ENCODE data around the gene NDUFB5.

NDUFB5 gene

GRCh38 chr3:179604321-179605078, at the start of gene NDUFB5, which contains the start of gene MRPL47:
NDUFB5 (plus strand) TSS chr3:179604794; CDS start chr3:179604816, 22 bp downstream.
MRPL47 (minus strand) TSS chr3:179604638; CDS start chr3:179604624, 14 bp downstream.
- DNase-seq: peak; percentile 92

- DNase-seq: no peak
Observed at GRCh38 chr3:179558742-179559364, 45.7 kb upstream of the NDUFB5 start.

GRCh38 chr3:179560791-179561190, 43.8 kb upstream of the NDUFB5 start:
- DNase-seq: no peak

GRCh38 chr3:179562591-179563270, 41.9 kb upstream of the NDUFB5 start, which contains the start of gene ACTL6A:
ACTL6A (plus strand) TSS chr3:179562926; CDS start chr3:179563093, 167 bp downstream.
- DNase-seq: peak; percentile 94

- peak; percentile 30 for DNase-seq
Observed at GRCh38 chr3:179563271-179563783, 41.3 kb upstream of the NDUFB5 start.

GRCh38 chr3:179565496-179565895, 39.1 kb upstream of the NDUFB5 start:
- no peak for DNase-seq

- DNase-seq: no peak
Observed at GRCh38 chr3:179580992-179581391, 23.6 kb upstream of the NDUFB5 start.

GRCh38 chr3:179589143-179589542, 15.5 kb upstream of the NDUFB5 start:
- DNase-seq: no peak

GRCh38 chr3:179590669-179591068, 13.9 kb upstream of the NDUFB5 start:
- no peak for DNase-seq

GRCh38 chr3:179591313-179591712, 13.3 kb upstream of the NDUFB5 start:
- DNase-seq: no peak

GRCh38 chr3:179599531-179599930, 5.1 kb upstream of the NDUFB5 start:
- DNase-seq: no peak

GRCh38 chr3:179603321-179603720, 1.3 kb upstream of the NDUFB5 start:
- no peak for DNase-seq

GRCh38 chr3:179603831-179604230, 763 bp upstream of the NDUFB5 start:
- DNase-seq: no peak

- peak; percentile 7 for DNase-seq
Observed at GRCh38 chr3:179606534-179607085, 2.0 kb downstream of the NDUFB5 start.

- peak; percentile 38 for DNase-seq
Observed at GRCh38 chr3:179608931-179609720, 4.5 kb downstream of the NDUFB5 start.

GRCh38 chr3:179610066-179610465, 5.5 kb downstream of the NDUFB5 start:
- no peak for DNase-seq

GRCh38 chr3:179613807-179614206, 9.2 kb downstream of the NDUFB5 start:
- no peak for DNase-seq

GRCh38 chr3:179615458-179616173, 11.0 kb downstream of the NDUFB5 start:
- no peak for DNase-seq

GRCh38 chr3:179622023-179622422, 17.4 kb downstream of the NDUFB5 start:
- DNase-seq: no peak

GRCh38 chr3:179624451-179624850, 19.9 kb downstream of the NDUFB5 start:
- no peak for DNase-seq

- no peak for DNase-seq
Observed at GRCh38 chr3:179630753-179631451, 26.3 kb downstream of the NDUFB5 start.
